ENCODE data around the gene OR52N5.

Gene OR52N5

GRCh38 chr11:5753943-5754342 is 29.2 kb downstream of the OR52N5 start, which contains the start of gene OR52N4:
Gene OR52N4 (plus strand): TSS chr11:5754243. CDS start chr11:5754741, 498 bp downstream.
- TF ChIP-seq JUND (IDR thresholded peaks at IDR 0.05; ENCODE audit: low read depth): no peak
- in situ Hi-C loops (cut with HindIII; ENCODE audit: low pct_unique_long_range_greater_than_20kb, low sequenced_read_pairs): no loop called here
- DNase-seq (ENCODE audit: low read depth in 1 of 2, low spot score in 1 of 2): no peak

GRCh38 chr11:5749836-5750235 is 33.3 kb downstream of the OR52N5 start:
- TF ChIP-seq JUND (IDR thresholded peaks at IDR 0.05; ENCODE audit: low read depth): no peak
- in situ Hi-C loops (cut with HindIII; ENCODE audit: low pct_unique_long_range_greater_than_20kb, low sequenced_read_pairs): no loop called here

GRCh38 chr11:5746614-5747013 is 36.5 kb downstream of the OR52N5 start:
- no peak for DNase-seq (ENCODE audit: low read depth in 1 of 2, low spot score in 1 of 2)
- TF ChIP-seq JUND (IDR thresholded peaks at IDR 0.05; ENCODE audit: low read depth): no peak
- in situ Hi-C loops (cut with HindIII; ENCODE audit: low pct_unique_long_range_greater_than_20kb, low sequenced_read_pairs): no loop called here

More at GRCh38 chr11:5749836-5750235, 33.3 kb downstream of the OR52N5 start:
- DNase-seq (ENCODE audit: low read depth in 1 of 2, low spot score in 1 of 2): no peak

GRCh38 chr11:5738431-5738830 is 44.7 kb downstream of the OR52N5 start:
- in situ Hi-C loops (cut with HindIII; ENCODE audit: low pct_unique_long_range_greater_than_20kb, low sequenced_read_pairs): no loop called here
- TF ChIP-seq JUND (IDR thresholded peaks at IDR 0.05; ENCODE audit: low read depth): no peak
- no peak for DNase-seq (ENCODE audit: low read depth in 1 of 2, low spot score in 1 of 2)

GRCh38 chr11:5737670-5738392 is 45.3 kb downstream of the OR52N5 start:
- in situ Hi-C loops (cut with HindIII; ENCODE audit: low pct_unique_long_range_greater_than_20kb, low sequenced_read_pairs): no loop called here
- no peak for TF ChIP-seq JUND (IDR thresholded peaks at IDR 0.05; ENCODE audit: low read depth)
- DNase-seq (ENCODE audit: low read depth in 1 of 2, low spot score in 1 of 2): no peak

GRCh38 chr11:5737091-5737490 is 46.1 kb downstream of the OR52N5 start:
- TF ChIP-seq JUND (IDR thresholded peaks at IDR 0.05; ENCODE audit: low read depth): no peak
- no peak for DNase-seq (ENCODE audit: low read depth in 1 of 2, low spot score in 1 of 2)
- in situ Hi-C loops (cut with HindIII; ENCODE audit: low pct_unique_long_range_greater_than_20kb, low sequenced_read_pairs): no loop called here

GRCh38 chr11:5736396-5736795 is 46.8 kb downstream of the OR52N5 start, which contains the start of gene OR56B1:
Gene OR56B1 (plus strand): TSS chr11:5736448. CDS start chr11:5736517, 69 bp downstream.
- no peak for TF ChIP-seq JUND (IDR thresholded peaks at IDR 0.05; ENCODE audit: low read depth)
- in situ Hi-C loops (cut with HindIII; ENCODE audit: low pct_unique_long_range_greater_than_20kb, low sequenced_read_pairs): no loop called here
- no peak for DNase-seq (ENCODE audit: low read depth in 1 of 2, low spot score in 1 of 2)

GRCh38 chr11:5727691-5728090 is 55.5 kb downstream of the OR52N5 start:
- no peak for DNase-seq (ENCODE audit: low read depth in 1 of 2, low spot score in 1 of 2)
- in situ Hi-C loops (cut with HindIII; ENCODE audit: low pct_unique_long_range_greater_than_20kb, low sequenced_read_pairs): no loop called here
- TF ChIP-seq JUND (IDR thresholded peaks at IDR 0.05; ENCODE audit: low read depth): no peak

- in situ Hi-C loops (cut with HindIII; ENCODE audit: low pct_unique_long_range_greater_than_20kb, low sequenced_read_pairs): no loop called here
- no peak for TF ChIP-seq JUND (IDR thresholded peaks at IDR 0.05; ENCODE audit: low read depth)
Observed at GRCh38 chr11:5726351-5726750, 56.8 kb downstream of the OR52N5 start.

More at GRCh38 chr11:5726351-5726750, 56.8 kb downstream of the OR52N5 start:
- DNase-seq (ENCODE audit: low read depth in 1 of 2, low spot score in 1 of 2): no peak
